PC-9 (cell line): Measurements from ENCODE around the gene VWA3B.

Source experiments
- EZH2 ChIP-seq: fragments of 200-600 bp; sonication (generic); IDR thresholded peaks from 2 replicates; pipeline ENCODE4 v1.8.0; 2017; ENCODE audit warnings: antibody characterized with exemption, low read depth
- TF ChIP-seq, protein P1 (sequence below): fragments of 200-600 bp; sonication (generic); conservative IDR thresholded peaks from 2 replicates; pipeline ENCODE4 v1.6.1; 2017; ENCODE audit warnings: mixed run types, antibody characterized with exemption, mild to moderate bottlenecking, moderate library complexity

DNA sequence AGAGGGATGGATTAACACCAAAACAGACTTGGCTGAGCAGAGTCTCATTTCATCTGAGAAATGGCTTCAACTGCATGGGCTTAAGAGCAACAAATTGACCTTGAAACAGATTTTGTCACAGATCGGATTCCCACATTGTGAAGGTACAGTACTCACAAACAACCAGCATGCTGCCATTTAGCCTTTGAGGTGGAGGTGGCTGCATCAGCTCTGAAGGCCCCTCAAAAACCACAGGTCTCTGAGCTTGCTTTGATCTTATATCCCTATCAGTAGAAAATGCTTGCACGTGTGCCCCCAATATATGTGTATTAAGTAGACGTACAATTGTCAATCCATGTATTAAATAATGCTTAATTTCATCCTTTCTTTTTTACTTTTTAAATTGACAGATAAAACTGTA lies 6.2 kb downstream of the VWA3B start:
- no peak for TF ChIP-seq EZH2
- TF ChIP-seq, protein P1, sequence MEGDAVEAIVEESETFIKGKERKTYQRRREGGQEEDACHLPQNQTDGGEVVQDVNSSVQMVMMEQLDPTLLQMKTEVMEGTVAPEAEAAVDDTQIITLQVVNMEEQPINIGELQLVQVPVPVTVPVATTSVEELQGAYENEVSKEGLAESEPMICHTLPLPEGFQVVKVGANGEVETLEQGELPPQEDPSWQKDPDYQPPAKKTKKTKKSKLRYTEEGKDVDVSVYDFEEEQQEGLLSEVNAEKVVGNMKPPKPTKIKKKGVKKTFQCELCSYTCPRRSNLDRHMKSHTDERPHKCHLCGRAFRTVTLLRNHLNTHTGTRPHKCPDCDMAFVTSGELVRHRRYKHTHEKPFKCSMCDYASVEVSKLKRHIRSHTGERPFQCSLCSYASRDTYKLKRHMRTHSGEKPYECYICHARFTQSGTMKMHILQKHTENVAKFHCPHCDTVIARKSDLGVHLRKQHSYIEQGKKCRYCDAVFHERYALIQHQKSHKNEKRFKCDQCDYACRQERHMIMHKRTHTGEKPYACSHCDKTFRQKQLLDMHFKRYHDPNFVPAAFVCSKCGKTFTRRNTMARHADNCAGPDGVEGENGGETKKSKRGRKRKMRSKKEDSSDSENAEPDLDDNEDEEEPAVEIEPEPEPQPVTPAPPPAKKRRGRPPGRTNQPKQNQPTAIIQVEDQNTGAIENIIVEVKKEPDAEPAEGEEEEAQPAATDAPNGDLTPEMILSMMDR, result no peak
